WTC11 (cell line): ENCODE results near the gene RGMB. TPM values are rescaled to one million over a fixed set of nuclear protein-coding genes. Genes with fewer than 3 reads are reported as not detected.

ENCODE experiments used
- ATAC-seq: fragments of 200-7000 bp; cut with Tn5 transposase; 2 replicates; pipeline ENCODE4 v1.10.0; 2021; ENCODE audit warnings: mild to moderate bottlenecking, moderate library complexity
- CTCF ChIA-PET: fragments of 300-600 bp; sonication (Branson Sonifier 250); formaldehyde crosslinking; loops from one replicate; lab custom pipeline; 2021; ENCODE audit warnings: antibody characterized with exemption; lab: Charles Lee
- POLR2A ChIA-PET: fragments of 350-600 bp; sonication (Branson Sonifier 250); formaldehyde crosslinking; loops from one replicate; lab custom pipeline; 2021; ENCODE audit warnings: antibody characterized with exemption; lab: Charles Lee
- DNase-seq: peaks from one replicate; pipeline ENCODE4 v3.0.0; 2021; ENCODE audit warnings: low spot score
- H3K27ac Mint-ChIP-seq: 2 replicates; pipeline ENCODE4 v1.8.0; 2021; ENCODE audit warnings: mixed read lengths
- H3K27me3 Mint-ChIP-seq: 2 replicates; pipeline ENCODE4 v1.8.0; 2021; ENCODE audit warnings: low read depth, mild to moderate bottlenecking, moderate library complexity, mixed read lengths
- H3K36me3 Mint-ChIP-seq: 2 replicates; pipeline ENCODE4 v1.8.0; 2021; ENCODE audit warnings: mixed read lengths
- H3K4me1 Mint-ChIP-seq: 2 replicates; pipeline ENCODE4 v1.8.0; 2022; ENCODE audit warnings: mixed read lengths
- H3K4me3 Mint-ChIP-seq: 2 replicates; pipeline ENCODE4 v1.8.0; 2021; ENCODE audit warnings: mild to moderate bottlenecking, moderate library complexity, mixed read lengths
- H3K9me3 Mint-ChIP-seq: 2 replicates; pipeline ENCODE4 v1.8.0; 2021; ENCODE audit warnings: mixed read lengths
- ATF2 ChIP-seq: sonication (generic); formaldehyde crosslinking; IDR thresholded peaks from 2 replicates; pipeline ENCODE4 v1.8.1; 2022; ENCODE audit warnings: low read depth, missing genetic modification reagents, borderline replicate concordance
- ATF3 ChIP-seq: sonication (generic); formaldehyde crosslinking; conservative IDR thresholded peaks from 2 replicates; pipeline ENCODE4 v1.8.1; 2022; ENCODE audit warnings: mild to moderate bottlenecking, missing genetic modification reagents
- ATF6 ChIP-seq: sonication (generic); formaldehyde crosslinking; IDR thresholded peaks from 2 replicates; pipeline ENCODE4 v1.8.1; 2023; ENCODE audit warnings: mild to moderate bottlenecking, missing genetic modification reagents
- CDX4 ChIP-seq: fragments of 250-450 bp; sonication (Bioruptor Pico); IDR thresholded peaks from 2 replicates; pipeline ENCODE4 v1.9.0; 2021; ENCODE audit warnings: moderate library complexity, mild to moderate bottlenecking, inconsistent platforms, borderline replicate concordance
- CREB1 ChIP-seq: sonication (generic); formaldehyde crosslinking; IDR thresholded peaks from 2 replicates; pipeline ENCODE4 v1.8.0; 2023; ENCODE audit warnings: mild to moderate bottlenecking, missing genetic modification reagents
- GRHL2 ChIP-seq: fragments of 250-450 bp; sonication (Bioruptor Pico); IDR thresholded peaks from 2 replicates; pipeline ENCODE4 v1.8.0; 2022; ENCODE audit warnings: mild to moderate bottlenecking, moderate library complexity; ENCODE audit not compliant: insufficient replicate concordance, severe bottlenecking
- GTF2I ChIP-seq: fragments of 250-450 bp; sonication (Bioruptor Pico); conservative IDR thresholded peaks from 2 replicates; pipeline ENCODE4 v1.4.0; 2021; ENCODE audit warnings: mild to moderate bottlenecking
- IRF2 ChIP-seq: sonication (generic); formaldehyde crosslinking; IDR thresholded peaks from 2 replicates; pipeline ENCODE4 v1.8.0; 2022; ENCODE audit warnings: low read depth, missing genetic modification reagents, borderline replicate concordance
- JUN ChIP-seq: sonication (generic); formaldehyde crosslinking; IDR thresholded peaks from 2 replicates; pipeline ENCODE4 v1.8.0; 2023; ENCODE audit warnings: mild to moderate bottlenecking, missing genetic modification reagents
- MAX ChIP-seq: sonication (generic); formaldehyde crosslinking; IDR thresholded peaks from 2 replicates; pipeline ENCODE4 v1.8.0; 2022; ENCODE audit warnings: mild to moderate bottlenecking, missing genetic modification reagents
- NFATC4 ChIP-seq: fragments of 250-450 bp; sonication (Bioruptor Pico); IDR thresholded peaks from 2 replicates; pipeline ENCODE4 v1.9.0; 2021; ENCODE audit warnings: mild to moderate bottlenecking
- NFYB ChIP-seq: sonication (generic); formaldehyde crosslinking; conservative IDR thresholded peaks from 2 replicates; pipeline ENCODE4 v1.8.0; 2022; ENCODE audit warnings: low read depth, missing genetic modification reagents
- NR3C1 ChIP-seq: sonication (generic); formaldehyde crosslinking; conservative IDR thresholded peaks from 2 replicates; pipeline ENCODE4 v1.8.1; 2023; ENCODE audit warnings: low read depth, mild to moderate bottlenecking, missing genetic modification reagents
- PRRX2 ChIP-seq: fragments of 250-450 bp; sonication (Bioruptor Pico); IDR thresholded peaks from 2 replicates; pipeline ENCODE4 v1.8.0; 2021; ENCODE audit warnings: mild to moderate bottlenecking
- USF1 ChIP-seq: sonication (generic); formaldehyde crosslinking; IDR thresholded peaks from 2 replicates; pipeline ENCODE4 v1.8.0; 2022; ENCODE audit warnings: mild to moderate bottlenecking, missing genetic modification reagents
- ZBTB21 ChIP-seq: sonication (generic); formaldehyde crosslinking; IDR thresholded peaks from 2 replicates; pipeline ENCODE4 v1.8.1; 2023; ENCODE audit warnings: mild to moderate bottlenecking, missing genetic modification reagents, borderline replicate concordance
- ZNF219 ChIP-seq: sonication (generic); formaldehyde crosslinking; IDR thresholded peaks from 2 replicates; pipeline ENCODE4 v1.8.0; 2023; ENCODE audit warnings: missing genetic modification reagents, mild to moderate bottlenecking, borderline replicate concordance
- ZNF232 ChIP-seq: sonication (generic); formaldehyde crosslinking; IDR thresholded peaks from 2 replicates; pipeline ENCODE4 v1.8.0; 2022; ENCODE audit warnings: mild to moderate bottlenecking, missing genetic modification reagents
- ZNF416 ChIP-seq: fragments of 250-450 bp; sonication (Bioruptor Pico); IDR thresholded peaks from 2 replicates; pipeline ENCODE4 v1.9.0; 2021; ENCODE audit warnings: mild to moderate bottlenecking, inconsistent platforms
- ZNF512 ChIP-seq: sonication (generic); formaldehyde crosslinking; IDR thresholded peaks from 2 replicates; pipeline ENCODE4 v1.8.1; 2022; ENCODE audit warnings: missing genetic modification reagents, borderline replicate concordance
- ZNF532 ChIP-seq: fragments of 250-450 bp; sonication (Bioruptor Pico); IDR thresholded peaks from 2 replicates; pipeline ENCODE4 v1.9.0; 2021; ENCODE audit warnings: mild to moderate bottlenecking, borderline replicate concordance
- ZSCAN18 ChIP-seq: fragments of 250-450 bp; sonication (Bioruptor Pico); IDR thresholded peaks from 2 replicates; pipeline ENCODE4 v2.1.2; 2022; ENCODE audit warnings: mild to moderate bottlenecking, moderate library complexity
- total RNA-seq: library from RNA; stranded (reverse); gene quantifications from 3 replicates; pipeline ENCODE4 v1.2.3, GENCODE V29; 2021

The RGMB gene
- total RNA-seq, 1 experiment from 2014 or later, result 33.0 TPM

GRCh38 chr5:98791898-98792580 is 18.6 kb downstream of the RGMB start:
- Mint-ChIP-seq H3K9me3 (no peaks in the 10 kb centered on the region), H3K4me3 (no peak overlapping the region), H3K27me3 (no peaks in the 10 kb centered on the region), H3K4me1 (peaks cover 75% of the 10 kb centered on the region), H3K36me3 (peaks cover 19% of the 10 kb centered on the region), H3K27ac (peak overlapping the region; percentile 42; the same call in 1 of the 2 replicates)
- no peak for DNase-seq
- POLR2A ChIA-PET, result no interaction called here
- TF ChIP-seq CREB1 (CRISPR knock-in tag) (no peak), USF1 (CRISPR knock-in tag) (no peak), GRHL2 (CRISPR knock-in tag) (no peak), ZNF232 (CRISPR knock-in tag) (no peak), ZNF416 (CRISPR knock-in tag) (no peak), ZNF512 (CRISPR knock-in tag) (no peak), IRF2 (no peak), GTF2I (no peak), JUN (CRISPR knock-in tag) (no peak), NR3C1 (CRISPR knock-in tag) (no peak), ATF6 (CRISPR knock-in tag) (no peak), ZNF532 (no peak), MAX (CRISPR knock-in tag) (no peak)
- TF ChIP-seq, all 79 proteins: peak for 0
- CTCF ChIA-PET, result no interaction called here
- ATAC-seq, result no peak

GRCh38 chr5:98793223-98793622 is 19.8 kb downstream of the RGMB start:
- POLR2A ChIA-PET, result no interaction called here
- peaks cover 66% of the 10 kb centered on the region for H3K4me1 Mint-ChIP-seq
- no peak for ATAC-seq
- CTCF ChIA-PET, result no interaction called here
- no peak for DNase-seq
- no peaks in the 10 kb centered on the region for H3K9me3 Mint-ChIP-seq
- peaks cover 13% of the 10 kb centered on the region for H3K36me3 Mint-ChIP-seq
- H3K27ac Mint-ChIP-seq, result no peak overlapping the region
- no peaks in the 10 kb centered on the region for H3K27me3 Mint-ChIP-seq
- H3K4me3 Mint-ChIP-seq, result no peak overlapping the region
- TF ChIP-seq PRRX2 (no peak), CDX4 (no peak), ATF2 (no peak), NFATC4 (no peak), ZSCAN18 (no peak), NR3C1 (CRISPR knock-in tag) (no peak), IRF2 (no peak), ATF3 (CRISPR knock-in tag) (no peak), ZBTB21 (CRISPR knock-in tag) (no peak), NFYB (CRISPR knock-in tag) (no peak), ZNF219 (no peak)
